ENCODE results near the gene PTGES2. TPM values are rescaled to one million over a fixed set of nuclear protein-coding genes. Genes with fewer than 3 reads are reported as not detected.

Gene PTGES2
- total RNA-seq, 1 donor from 2014 or later: 74.8 TPM

- no peaks in the 10 kb centered on the region for H3K9me3 Mint-ChIP-seq
- H3K4me1 Mint-ChIP-seq: peaks cover 4% of the 10 kb centered on the region
- no peak overlapping the region for H3K4me3 Mint-ChIP-seq
- no peak overlapping the region for H3K27ac Mint-ChIP-seq
- H3K36me3 Mint-ChIP-seq: peaks cover 30% of the 10 kb centered on the region
- no peak for TF ChIP-seq CTCF (IDR thresholded peaks at IDR 0.05; ENCODE audit: unreplicated experiment)
- no peak for DNase-seq (ENCODE audit: low spot score in 2 of 2, unreplicated experiment in 2 of 2)
- no peaks in the 10 kb centered on the region for H3K27me3 Mint-ChIP-seq (ENCODE audit: low read depth)
Measured at GRCh38 chr9:128163027-128163515, 35.5 kb upstream of the PTGES2 start.

GRCh38 chr9:128162215-128163026 lies 34.9 kb upstream of the PTGES2 start:
- DNase-seq (ENCODE audit: low spot score in 2 of 2, unreplicated experiment in 2 of 2): no peak
- H3K27ac Mint-ChIP-seq: no peak overlapping the region
- peaks cover 28% of the 10 kb centered on the region for H3K36me3 Mint-ChIP-seq
- H3K9me3 Mint-ChIP-seq: no peaks in the 10 kb centered on the region
- peak overlapping the region; percentile 22 for H3K4me3 Mint-ChIP-seq
- H3K27me3 Mint-ChIP-seq (ENCODE audit: low read depth): no peaks in the 10 kb centered on the region
- H3K4me1 Mint-ChIP-seq: peaks cover 4% of the 10 kb centered on the region
- no peak for TF ChIP-seq CTCF (IDR thresholded peaks at IDR 0.05; ENCODE audit: unreplicated experiment)

GRCh38 chr9:128161215-128161902 lies 33.8 kb upstream of the PTGES2 start:
- Mint-ChIP-seq H3K27ac (no peak overlapping the region), H3K27me3 (ENCODE audit: low read depth) (no peaks in the 10 kb centered on the region), H3K36me3 (peaks cover 20% of the 10 kb centered on the region), H3K9me3 (no peaks in the 10 kb centered on the region), H3K4me1 (peaks cover 4% of the 10 kb centered on the region), H3K4me3 (peak overlapping the region; percentile 70)
- DNase-seq (ENCODE audit: low spot score in 2 of 2, unreplicated experiment in 2 of 2): no peak
- no peak for TF ChIP-seq CTCF (IDR thresholded peaks at IDR 0.05; ENCODE audit: unreplicated experiment)

- Mint-ChIP-seq H3K27me3 (ENCODE audit: low read depth) (no peaks in the 10 kb centered on the region), H3K9me3 (no peaks in the 10 kb centered on the region), H3K4me1 (peaks cover 4% of the 10 kb centered on the region), H3K36me3 (peaks cover 15% of the 10 kb centered on the region), H3K27ac (no peak overlapping the region), H3K4me3 (peak overlapping the region; percentile 70)
- TF ChIP-seq CTCF (IDR thresholded peaks at IDR 0.05; ENCODE audit: unreplicated experiment): no peak
- DNase-seq (ENCODE audit: low spot score in 2 of 2, unreplicated experiment in 2 of 2): no peak
Measured at GRCh38 chr9:128160603-128160987, 33.1 kb upstream of the PTGES2 start.

GRCh38 chr9:128159784-128160602 lies 32.5 kb upstream of the PTGES2 start, which contains the start of gene BBLN:
Gene BBLN (plus strand): TSS chr9:128160265. CDS start chr9:128160408, 143 bp downstream.
- peak; percentile 94 to 96 for DNase-seq (ENCODE audit: low spot score in 2 of 2, unreplicated experiment in 2 of 2)
- TF ChIP-seq CTCF (IDR thresholded peaks at IDR 0.05; ENCODE audit: unreplicated experiment): no peak
- Mint-ChIP-seq H3K36me3 (peaks cover 15% of the 10 kb centered on the region), H3K4me1 (peaks cover 4% of the 10 kb centered on the region), H3K4me3 (peak within 1 kb of the TSS; percentile 70), H3K27ac (peak within 1 kb of the TSS; percentile 76), H3K27me3 (ENCODE audit: low read depth) (no peaks in the 10 kb centered on the region), H3K9me3 (no peaks in the 10 kb centered on the region)
